ENCODE results near the gene MYL11.

DNA sequence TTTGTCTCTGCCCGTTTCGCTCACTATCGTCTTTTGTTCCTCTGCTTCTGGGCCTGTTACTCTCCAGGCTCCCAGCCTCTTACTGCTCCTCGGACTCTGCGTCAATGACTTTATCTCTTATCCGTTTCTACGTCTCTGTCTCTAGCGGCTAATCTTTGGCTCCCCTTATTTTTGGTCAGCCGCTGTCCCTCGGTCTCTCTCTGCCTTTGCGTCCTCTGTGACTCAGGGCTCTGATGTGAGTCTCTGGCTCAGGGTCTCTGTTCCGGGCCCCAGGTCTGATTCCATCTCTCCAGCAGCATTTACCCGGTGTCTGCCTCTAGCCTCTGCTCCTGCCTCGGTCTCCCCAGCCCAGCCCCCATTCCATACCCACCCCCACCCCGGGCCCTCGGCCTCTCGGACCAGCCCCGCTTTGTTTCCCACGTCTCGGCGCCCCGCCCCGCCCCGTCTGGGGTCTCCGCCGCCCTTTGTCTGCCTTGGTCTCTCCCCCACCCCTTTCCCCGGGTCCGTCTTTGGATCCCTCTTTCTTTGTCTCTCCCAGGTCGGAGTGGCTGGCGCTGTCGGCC lies 20.1 kb downstream of the MYL11 start:
- TF ChIP-seq, protein P1, sequence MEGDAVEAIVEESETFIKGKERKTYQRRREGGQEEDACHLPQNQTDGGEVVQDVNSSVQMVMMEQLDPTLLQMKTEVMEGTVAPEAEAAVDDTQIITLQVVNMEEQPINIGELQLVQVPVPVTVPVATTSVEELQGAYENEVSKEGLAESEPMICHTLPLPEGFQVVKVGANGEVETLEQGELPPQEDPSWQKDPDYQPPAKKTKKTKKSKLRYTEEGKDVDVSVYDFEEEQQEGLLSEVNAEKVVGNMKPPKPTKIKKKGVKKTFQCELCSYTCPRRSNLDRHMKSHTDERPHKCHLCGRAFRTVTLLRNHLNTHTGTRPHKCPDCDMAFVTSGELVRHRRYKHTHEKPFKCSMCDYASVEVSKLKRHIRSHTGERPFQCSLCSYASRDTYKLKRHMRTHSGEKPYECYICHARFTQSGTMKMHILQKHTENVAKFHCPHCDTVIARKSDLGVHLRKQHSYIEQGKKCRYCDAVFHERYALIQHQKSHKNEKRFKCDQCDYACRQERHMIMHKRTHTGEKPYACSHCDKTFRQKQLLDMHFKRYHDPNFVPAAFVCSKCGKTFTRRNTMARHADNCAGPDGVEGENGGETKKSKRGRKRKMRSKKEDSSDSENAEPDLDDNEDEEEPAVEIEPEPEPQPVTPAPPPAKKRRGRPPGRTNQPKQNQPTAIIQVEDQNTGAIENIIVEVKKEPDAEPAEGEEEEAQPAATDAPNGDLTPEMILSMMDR (IDR thresholded peaks at IDR 0.05), result no peak
- no peak for TF ChIP-seq EP300 (IDR thresholded peaks at IDR 0.05)
